ENCODE measurements around the gene TCF25.

- no peak for TF ChIP-seq EZH2 (IDR thresholded peaks at IDR 0.05; ENCODE audit: low read length, missing control alignments)
- TF ChIP-seq, protein P1, sequence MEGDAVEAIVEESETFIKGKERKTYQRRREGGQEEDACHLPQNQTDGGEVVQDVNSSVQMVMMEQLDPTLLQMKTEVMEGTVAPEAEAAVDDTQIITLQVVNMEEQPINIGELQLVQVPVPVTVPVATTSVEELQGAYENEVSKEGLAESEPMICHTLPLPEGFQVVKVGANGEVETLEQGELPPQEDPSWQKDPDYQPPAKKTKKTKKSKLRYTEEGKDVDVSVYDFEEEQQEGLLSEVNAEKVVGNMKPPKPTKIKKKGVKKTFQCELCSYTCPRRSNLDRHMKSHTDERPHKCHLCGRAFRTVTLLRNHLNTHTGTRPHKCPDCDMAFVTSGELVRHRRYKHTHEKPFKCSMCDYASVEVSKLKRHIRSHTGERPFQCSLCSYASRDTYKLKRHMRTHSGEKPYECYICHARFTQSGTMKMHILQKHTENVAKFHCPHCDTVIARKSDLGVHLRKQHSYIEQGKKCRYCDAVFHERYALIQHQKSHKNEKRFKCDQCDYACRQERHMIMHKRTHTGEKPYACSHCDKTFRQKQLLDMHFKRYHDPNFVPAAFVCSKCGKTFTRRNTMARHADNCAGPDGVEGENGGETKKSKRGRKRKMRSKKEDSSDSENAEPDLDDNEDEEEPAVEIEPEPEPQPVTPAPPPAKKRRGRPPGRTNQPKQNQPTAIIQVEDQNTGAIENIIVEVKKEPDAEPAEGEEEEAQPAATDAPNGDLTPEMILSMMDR (conservative IDR thresholded peaks at IDR 0.05 in 1 of 2, IDR thresholded peaks at IDR 0.05 in 1 of 2; ENCODE audit: low read depth in 1 of 2, low read length in 2 of 2), result no peak
These were observed 26.6 kb downstream of the TCF25 start for GRCh38 chr16:89899879-89900481.
